ENCODE results near the gene CD2AP.
A peak's percentile ranks its signal among the peaks of the same experiment; 100 is the strongest.

Gene CD2AP

GRCh38 chr6:47477497-47478232, at the start of gene CD2AP:
Gene CD2AP (plus strand): TSS chr6:47477789. CDS start chr6:47478245, 456 bp downstream.
- no peaks in the 10 kb centered on the region for H3K36me3 Mint-ChIP-seq (ENCODE audit: low read depth)
- peak within 1 kb of the TSS; percentile 98 for H3K4me3 Mint-ChIP-seq
- no peaks in the 10 kb centered on the region for H3K9me3 Mint-ChIP-seq
- no peaks in the 10 kb centered on the region for H3K27me3 Mint-ChIP-seq (ENCODE audit: low read depth, poor library complexity)
- no peak for TF ChIP-seq CTCF (IDR thresholded peaks at IDR 0.05)
- peak; percentile 88 for DNase-seq
- peaks cover 47% of the 10 kb centered on the region for H3K4me1 Mint-ChIP-seq
- peak within 1 kb of the TSS; percentile 95 for H3K27ac Mint-ChIP-seq

GRCh38 chr6:47428288-47428687, 49.3 kb upstream of the CD2AP start:
- H3K9me3 Mint-ChIP-seq: peaks cover 23% of the 10 kb centered on the region
- no peak overlapping the region for H3K27ac Mint-ChIP-seq
- no peaks in the 10 kb centered on the region for H3K4me1 Mint-ChIP-seq
- no peak for DNase-seq
- no peak for TF ChIP-seq CTCF (IDR thresholded peaks at IDR 0.05)
- no peak overlapping the region for H3K4me3 Mint-ChIP-seq
- H3K36me3 Mint-ChIP-seq (ENCODE audit: low read depth): no peaks in the 10 kb centered on the region
- H3K27me3 Mint-ChIP-seq (ENCODE audit: low read depth, poor library complexity): peaks cover 3% of the 10 kb centered on the region

- H3K36me3 Mint-ChIP-seq (ENCODE audit: low read depth): no peaks in the 10 kb centered on the region
- peaks cover 23% of the 10 kb centered on the region for H3K9me3 Mint-ChIP-seq
- peaks cover 3% of the 10 kb centered on the region for H3K27me3 Mint-ChIP-seq (ENCODE audit: low read depth, poor library complexity)
- H3K27ac Mint-ChIP-seq: no peak overlapping the region
- no peak for DNase-seq
- no peak for TF ChIP-seq CTCF (IDR thresholded peaks at IDR 0.05)
- no peak overlapping the region for H3K4me3 Mint-ChIP-seq
- H3K4me1 Mint-ChIP-seq: no peaks in the 10 kb centered on the region
Observed at GRCh38 chr6:47428746-47429664, 48.6 kb upstream of the CD2AP start.

- DNase-seq: no peak
- H3K27me3 Mint-ChIP-seq (ENCODE audit: low read depth, poor library complexity): peaks cover 2% of the 10 kb centered on the region
- no peak overlapping the region for H3K27ac Mint-ChIP-seq
- no peaks in the 10 kb centered on the region for H3K36me3 Mint-ChIP-seq (ENCODE audit: low read depth)
- peaks cover 4% of the 10 kb centered on the region for H3K4me1 Mint-ChIP-seq
- H3K9me3 Mint-ChIP-seq: peaks cover 16% of the 10 kb centered on the region
- TF ChIP-seq CTCF (IDR thresholded peaks at IDR 0.05): no peak
- no peak overlapping the region for H3K4me3 Mint-ChIP-seq
Observed at GRCh38 chr6:47434372-47435253, 43.0 kb upstream of the CD2AP start.

GRCh38 chr6:47435254-47435612, 42.4 kb upstream of the CD2AP start:
- Mint-ChIP-seq H3K4me1 (peaks cover 4% of the 10 kb centered on the region), H3K4me3 (no peak overlapping the region), H3K27me3 (ENCODE audit: low read depth, poor library complexity) (peaks cover 2% of the 10 kb centered on the region), H3K27ac (no peak overlapping the region), H3K36me3 (ENCODE audit: low read depth) (no peaks in the 10 kb centered on the region), H3K9me3 (peaks cover 11% of the 10 kb centered on the region)
- TF ChIP-seq CTCF (IDR thresholded peaks at IDR 0.05): no peak
- no peak for DNase-seq
